Glutamatergic neuron (in vitro differentiated cells): ENCODE measurements around the gene ARSH. TPM values are rescaled to one million over a fixed set of nuclear protein-coding genes. Genes with fewer than 3 reads are reported as not detected.

Source experiments
- DNase-seq: peaks from one replicate; pipeline ENCODE4 v3.0.0; 2022
- H3K27ac Mint-ChIP-seq: one replicate; pipeline ENCODE4 v1.8.0; 2020; ENCODE audit warnings: mild to moderate bottlenecking, mixed read lengths, inconsistent platforms; ENCODE audit not compliant: unreplicated experiment
- H3K27me3 Mint-ChIP-seq: one replicate; pipeline ENCODE4 v1.8.0; 2020; ENCODE audit warnings: mild to moderate bottlenecking, moderate library complexity, mixed read lengths, inconsistent platforms; ENCODE audit not compliant: unreplicated experiment
- H3K36me3 Mint-ChIP-seq: one replicate; pipeline ENCODE4 v1.8.0; 2020; ENCODE audit warnings: mild to moderate bottlenecking, mixed read lengths, inconsistent platforms; ENCODE audit not compliant: unreplicated experiment
- H3K4me1 Mint-ChIP-seq: one replicate; pipeline ENCODE4 v1.8.0; 2020; ENCODE audit warnings: mild to moderate bottlenecking, low read depth, mixed read lengths, inconsistent platforms; ENCODE audit not compliant: unreplicated experiment
- H3K4me3 Mint-ChIP-seq: one replicate; pipeline ENCODE4 v1.8.0; 2020; ENCODE audit warnings: mild to moderate bottlenecking, mixed read lengths, inconsistent platforms; ENCODE audit not compliant: unreplicated experiment
- H3K9me3 Mint-ChIP-seq: one replicate; pipeline ENCODE4 v1.8.0; 2020; ENCODE audit warnings: mild to moderate bottlenecking, moderate library complexity, mixed read lengths, inconsistent platforms; ENCODE audit not compliant: unreplicated experiment
- CTCF ChIP-seq: fragments of 200-600 bp; sonication (generic); IDR thresholded peaks from one replicate; pipeline ENCODE4 v1.5.0; 2021; ENCODE audit not compliant: partially characterized antibody, unreplicated experiment
- total RNA-seq: library from RNA; stranded (reverse); fragmentation: NEBNext Ultra II Directional; extraction: Animal tissue kit (Norgen Biotek cat#: 25700); gene quantifications from one replicate; pipeline ENCODE4 v1.2.1, GENCODE V29; 2021; ENCODE audit not compliant: unreplicated experiment

The ARSH gene
- total RNA-seq, 1 donor from 2014 or later = not detected

- no peak for DNase-seq
- TF ChIP-seq CTCF = no peak
- H3K36me3 Mint-ChIP-seq = no peaks in the 10 kb centered on the region
- peaks cover 2% of the 10 kb centered on the region for H3K9me3 Mint-ChIP-seq
- peaks cover 13% of the 10 kb centered on the region for H3K4me1 Mint-ChIP-seq
- H3K4me3 Mint-ChIP-seq = no peak overlapping the region
- H3K27me3 Mint-ChIP-seq = no peaks in the 10 kb centered on the region
- H3K27ac Mint-ChIP-seq = no peak overlapping the region
These were observed 40.4 kb upstream of the ARSH start for GRCh38 chrX:2965965-2966364.

DNA sequence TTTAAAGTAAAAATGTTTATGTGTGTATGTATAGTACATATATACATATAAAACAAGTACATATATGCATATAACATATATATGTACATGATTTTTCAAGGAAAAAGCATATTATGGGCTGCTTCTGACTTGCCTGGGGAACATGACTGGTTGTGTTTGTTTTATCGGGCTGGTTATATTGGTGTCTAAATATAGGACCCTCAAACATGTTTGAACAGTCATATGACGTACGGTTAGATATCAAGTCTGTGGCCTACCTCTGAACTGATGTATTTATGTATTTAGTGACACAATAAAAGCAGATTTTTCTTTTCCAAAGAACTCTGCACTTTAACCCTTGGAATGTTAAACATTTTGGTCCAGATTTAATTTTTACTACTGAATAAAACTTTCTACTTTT lies 39.3 kb upstream of the ARSH start:
- no peak overlapping the region for H3K27ac Mint-ChIP-seq
- TF ChIP-seq CTCF = no peak
- H3K9me3 Mint-ChIP-seq = peaks cover 2% of the 10 kb centered on the region
- no peaks in the 10 kb centered on the region for H3K36me3 Mint-ChIP-seq
- DNase-seq = no peak
- peaks cover 13% of the 10 kb centered on the region for H3K4me1 Mint-ChIP-seq
- no peaks in the 10 kb centered on the region for H3K27me3 Mint-ChIP-seq
- H3K4me3 Mint-ChIP-seq = no peak overlapping the region

DNA sequence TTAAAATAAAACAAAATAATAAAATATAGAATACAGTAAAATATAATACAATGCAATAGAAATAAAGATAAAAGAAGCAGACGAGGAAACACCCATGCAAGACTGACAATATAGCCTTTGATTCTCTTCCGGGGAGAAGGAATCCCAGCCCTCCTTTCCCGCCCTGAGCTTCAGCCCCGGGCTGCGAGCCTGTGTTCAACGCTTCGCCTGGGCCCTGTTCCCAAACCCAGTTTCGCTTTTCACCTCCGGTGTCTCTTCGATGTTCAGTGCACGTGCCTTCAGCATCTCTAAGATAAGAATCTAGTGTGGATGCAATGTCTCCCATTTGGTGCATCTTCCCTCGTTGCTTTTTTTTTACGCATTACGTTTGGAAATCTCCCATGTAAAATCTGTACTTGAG lies 38.8 kb upstream of the ARSH start:
- Mint-ChIP-seq H3K9me3 (peaks cover 2% of the 10 kb centered on the region), H3K36me3 (no peaks in the 10 kb centered on the region), H3K4me3 (peak overlapping the region; percentile 82), H3K27me3 (no peaks in the 10 kb centered on the region), H3K4me1 (peaks cover 13% of the 10 kb centered on the region), H3K27ac (peak overlapping the region; percentile 82)
- no peak for TF ChIP-seq CTCF
- DNase-seq = no peak

- peak; percentile 31 for DNase-seq
- Mint-ChIP-seq H3K27me3 (no peaks in the 10 kb centered on the region), H3K27ac (peak overlapping the region; percentile 82), H3K4me1 (peaks cover 10% of the 10 kb centered on the region), H3K4me3 (peak overlapping the region; percentile 82), H3K9me3 (peaks cover 2% of the 10 kb centered on the region), H3K36me3 (no peaks in the 10 kb centered on the region)
- no peak for TF ChIP-seq CTCF
These were observed 38.1 kb upstream of the ARSH start for GRCh38 chrX:2967998-2968909.

- no peak for DNase-seq
- peak overlapping the region; percentile 82 for H3K27ac Mint-ChIP-seq
- H3K27me3 Mint-ChIP-seq = no peaks in the 10 kb centered on the region
- H3K36me3 Mint-ChIP-seq = no peaks in the 10 kb centered on the region
- H3K4me3 Mint-ChIP-seq = peak overlapping the region; percentile 82
- TF ChIP-seq CTCF = no peak
- peaks cover 9% of the 10 kb centered on the region for H3K4me1 Mint-ChIP-seq
- H3K9me3 Mint-ChIP-seq = peaks cover 2% of the 10 kb centered on the region
These were observed 37.3 kb upstream of the ARSH start for GRCh38 chrX:2969021-2969420.
